Neural progenitor cell (in vitro differentiated cells): ENCODE results near the gene SLC43A1.

Source experiments
- EZH2 ChIP-seq: fragments of 200-600 bp; sonication (generic); IDR thresholded peaks from 2 replicates; pipeline ENCODE4 v1.6.1; 2017; ENCODE audit warnings: antibody characterized with exemption, mild to moderate bottlenecking, moderate library complexity
- EZH2phosphoT487 ChIP-seq: fragments of 200-600 bp; sonication (generic); IDR thresholded peaks from 2 replicates; pipeline ENCODE4 v1.6.1; 2017; ENCODE audit warnings: antibody characterized with exemption
- TF ChIP-seq, protein P1 (sequence below): fragments of 200-600 bp; sonication (generic); IDR thresholded peaks from 2 replicates; pipeline ENCODE4 v1.5.1; 2017; ENCODE audit warnings: antibody characterized with exemption, mild to moderate bottlenecking

DNA sequence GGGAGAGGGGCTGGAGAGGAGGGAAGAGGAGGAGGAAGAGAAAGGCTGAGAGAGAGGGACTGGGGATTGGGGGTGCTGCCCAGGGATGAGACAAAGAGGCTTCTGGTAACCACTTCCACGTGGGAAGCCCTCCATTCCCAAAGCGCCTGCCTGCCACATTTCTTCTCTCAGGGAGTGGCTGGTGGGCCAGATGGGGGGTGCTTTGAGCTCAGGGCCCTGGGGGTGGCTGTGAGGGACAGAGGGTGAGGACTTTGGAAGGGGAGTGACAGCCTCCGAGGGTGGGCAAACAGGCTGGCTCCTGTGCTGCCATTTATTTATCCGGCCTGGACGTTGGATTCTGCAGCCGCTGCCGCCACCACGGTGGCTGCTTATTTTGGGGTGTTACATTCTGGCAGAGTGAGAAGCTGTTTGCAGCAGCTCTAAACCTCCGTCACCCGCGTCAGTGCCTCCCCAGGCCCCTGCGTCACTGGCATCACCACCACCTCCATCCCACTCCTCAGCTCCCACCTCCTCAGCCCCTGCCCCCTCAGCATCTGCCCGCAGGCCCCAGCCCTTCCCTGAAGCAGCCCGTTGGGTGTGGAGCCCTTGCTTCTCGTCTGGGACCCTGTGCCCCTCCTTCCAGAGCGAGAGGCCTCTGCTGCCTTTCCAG, 53.5 kb downstream of the SLC43A1 start:
- TF ChIP-seq, protein P1, sequence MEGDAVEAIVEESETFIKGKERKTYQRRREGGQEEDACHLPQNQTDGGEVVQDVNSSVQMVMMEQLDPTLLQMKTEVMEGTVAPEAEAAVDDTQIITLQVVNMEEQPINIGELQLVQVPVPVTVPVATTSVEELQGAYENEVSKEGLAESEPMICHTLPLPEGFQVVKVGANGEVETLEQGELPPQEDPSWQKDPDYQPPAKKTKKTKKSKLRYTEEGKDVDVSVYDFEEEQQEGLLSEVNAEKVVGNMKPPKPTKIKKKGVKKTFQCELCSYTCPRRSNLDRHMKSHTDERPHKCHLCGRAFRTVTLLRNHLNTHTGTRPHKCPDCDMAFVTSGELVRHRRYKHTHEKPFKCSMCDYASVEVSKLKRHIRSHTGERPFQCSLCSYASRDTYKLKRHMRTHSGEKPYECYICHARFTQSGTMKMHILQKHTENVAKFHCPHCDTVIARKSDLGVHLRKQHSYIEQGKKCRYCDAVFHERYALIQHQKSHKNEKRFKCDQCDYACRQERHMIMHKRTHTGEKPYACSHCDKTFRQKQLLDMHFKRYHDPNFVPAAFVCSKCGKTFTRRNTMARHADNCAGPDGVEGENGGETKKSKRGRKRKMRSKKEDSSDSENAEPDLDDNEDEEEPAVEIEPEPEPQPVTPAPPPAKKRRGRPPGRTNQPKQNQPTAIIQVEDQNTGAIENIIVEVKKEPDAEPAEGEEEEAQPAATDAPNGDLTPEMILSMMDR: no peak
- TF ChIP-seq EZH2phosphoT487 (no peak), EZH2 (no peak)
